Keratinocyte (primary cell): ENCODE measurements around the gene TTBK1. TPM values are rescaled to one million over a fixed set of nuclear protein-coding genes. Genes with fewer than 3 reads are reported as not detected.

Experiments used
- DNase-seq: peaks from one replicate; pipeline ENCODE4 v3.0.0-alpha.2; 2011; ENCODE audit warnings: low read depth, missing footprints, low spot score
- FAIRE-seq: peaks from 2 replicates; lab custom pipeline; 2011; peaks lifted over from hg19 to GRCh38; lab: Jason Lieb, UNC
- H2AFZ ChIP-seq: 2 replicates; pipeline ENCODE4 v1.6.0; 2012; ENCODE audit warnings: low read length, control low read depth, inconsistent platforms; ENCODE audit not compliant: control insufficient read depth
- H3K27ac ChIP-seq: 2 replicates; pipeline ENCODE4 v1.5.1; 2011; ENCODE audit warnings: low read length; ENCODE audit not compliant: control insufficient read depth, insufficient read depth
- H3K27me3 ChIP-seq: 3 replicates; pipeline ENCODE4 v1.6.0; 2011; ENCODE audit warnings: low read length; ENCODE audit not compliant: control insufficient read depth, insufficient read depth; ENCODE audit errors: extremely low read depth
- H3K36me3 ChIP-seq, 2 experiments: 2 replicates in 1 of 2; 3 replicates in 1 of 2; pipeline ENCODE4 v1.5.1; 2011; ENCODE audit warnings: low read length in 2 of 2, mild to moderate bottlenecking in 1 of 2; ENCODE audit not compliant: control insufficient read depth in 2 of 2, insufficient read depth in 2 of 2; ENCODE audit errors: extremely low read depth in 1 of 2
- H3K4me1 ChIP-seq: 3 replicates; pipeline ENCODE4 v1.5.1; 2011; ENCODE audit warnings: low read length; ENCODE audit not compliant: control insufficient read depth, insufficient read depth; ENCODE audit errors: extremely low read depth
- H3K4me2 ChIP-seq: 3 replicates; pipeline ENCODE4 v1.6.0; 2011; ENCODE audit warnings: low read depth, low read length; ENCODE audit not compliant: control insufficient read depth, insufficient read depth; ENCODE audit errors: extremely low read depth
- H3K4me3 ChIP-seq, 3 experiments: fragments of 200-600 bp in 1 of 3; sonication (generic) in 1 of 3; 2 replicates in 2 of 3; 3 replicates in 1 of 3; pipeline ENCODE4 v1.5.1; 2011 to 2016; ENCODE audit warnings: low read length in 3 of 3, mild to moderate bottlenecking in 3 of 3, control low read depth in 2 of 3, inconsistent platforms in 1 of 3, low read depth in 1 of 3, mixed read lengths in 1 of 3, mixed run types in 1 of 3, moderate library complexity in 1 of 3; ENCODE audit not compliant: control insufficient read depth in 2 of 3, insufficient read depth in 2 of 3; ENCODE audit errors: extremely low read depth in 1 of 3
- H3K79me2 ChIP-seq: 2 replicates; pipeline ENCODE4 v1.6.0; 2012; ENCODE audit warnings: low read length; ENCODE audit not compliant: control insufficient read depth, insufficient read depth
- H3K9ac ChIP-seq: 3 replicates; pipeline ENCODE4 v1.6.0; 2011; ENCODE audit warnings: low read length; ENCODE audit not compliant: control insufficient read depth, insufficient read depth; ENCODE audit errors: extremely low read depth
- H3K9me1 ChIP-seq: 3 replicates; pipeline ENCODE4 v1.6.0; 2011; ENCODE audit warnings: low read length; ENCODE audit not compliant: control insufficient read depth, insufficient read depth; ENCODE audit errors: extremely low read depth
- H3K9me3 ChIP-seq: 2 replicates; pipeline ENCODE4 v1.5.1; 2012; ENCODE audit warnings: low read depth, low read length; ENCODE audit not compliant: control insufficient read depth
- H4K20me1 ChIP-seq: 3 replicates; pipeline ENCODE4 v1.6.0; 2011; ENCODE audit warnings: low read length; ENCODE audit not compliant: control insufficient read depth, insufficient read depth; ENCODE audit errors: extremely low read depth
- CTCF ChIP-seq, 3 experiments: IDR thresholded peaks in 1 of 3; conservative IDR thresholded peaks in 1 of 3; optimal IDR thresholded peaks in 1 of 3; 2 replicates in 2 of 3; 3 replicates in 1 of 3; pipeline versions ENCODE3 to v1.5.1; 2011; ENCODE audit warnings: low read length in 3 of 3, mild to moderate bottlenecking in 3 of 3, moderate library complexity in 2 of 3, control low read depth in 1 of 3, inconsistent platforms in 1 of 3; ENCODE audit not compliant: insufficient read depth in 2 of 3; ENCODE audit errors: extremely low read depth in 1 of 3
- EZH2 ChIP-seq: IDR thresholded peaks from one replicate; pipeline ENCODE4 v1.6.1; 2012; ENCODE audit warnings: inconsistent platforms, mild to moderate bottlenecking, low read length, moderate library complexity
- dilution Hi-C: fragments of 300-500 bp; cut with MboI; formaldehyde crosslinking; loops from one replicate; pipeline ENCODE4 v1.7.0; 2020; ENCODE audit warnings: low sequenced_read_pairs; ENCODE audit not compliant: extremely low pct_ligation_motif_present
- polyA plus RNA-seq, 5 experiments: library from polyadenylated mRNA; depleted of rRNA in 3 of 5; stranded (reverse) in 3 of 5; stranded (forward) in 1 of 5; unstranded in 1 of 5; fragments of >200 nt; gene quantifications; 1 replicate in 1 of 5; 2 replicates in 3 of 5; 3 replicates in 1 of 5; pipeline versions ENCODE4 v1.2.1 to v1.2.3, GENCODE V29; 2011 to 2012; ENCODE audit warnings: missing spikeins in 2 of 5, low read depth in 1 of 5, low replicate concordance in 1 of 5

Gene TTBK1
- polyA plus RNA-seq, 1 donor (not counting 4 experiments of a cell fraction or from before 2014, with no cell fraction given): not detected

GRCh38 chr6:43274127-43274915, 31.0 kb downstream of the TTBK1 start:
- H4K20me1 ChIP-seq: no peaks in the 10 kb centered on the region
- peaks cover 52% of the 10 kb centered on the region for H3K27me3 ChIP-seq
- no peak overlapping the region for H3K9ac ChIP-seq
- TF ChIP-seq CTCF (optimal IDR thresholded peaks at IDR 0.05 in 1 of 3, IDR thresholded peaks at IDR 0.05 in 1 of 3, conservative IDR thresholded peaks at IDR 0.05 in 1 of 3; ENCODE audit: extremely low read depth in 1 of 3, insufficient read depth in 2 of 3, low read length in 3 of 3) (no peak), EZH2 (peak; percentile 54)
- dilution Hi-C loops: no loop called here
- no peak overlapping the region for H3K4me3 ChIP-seq
- no peaks in the 10 kb centered on the region for H3K9me3 ChIP-seq
- no peak overlapping the region for H3K4me2 ChIP-seq
- FAIRE-seq (no peak), DNase-seq (no peak)
- H3K79me2 ChIP-seq: no peaks in the 10 kb centered on the region
- H3K36me3 ChIP-seq: no peaks in the 10 kb centered on the region
- H3K27ac ChIP-seq: no peak overlapping the region
- H2AFZ ChIP-seq: no peak overlapping the region
- H3K9me1 ChIP-seq: no peaks in the 10 kb centered on the region
- peaks cover 2% of the 10 kb centered on the region for H3K4me1 ChIP-seq

- FAIRE-seq (no peak), DNase-seq (no peak)
- Histone ChIP-seq H2AFZ (no peak overlapping the region), H3K9me1 (no peaks in the 10 kb centered on the region), H3K27me3 (peaks cover 47% of the 10 kb centered on the region), H3K9me3 (no peaks in the 10 kb centered on the region), H3K36me3 (no peaks in the 10 kb centered on the region), H3K4me1 (no peaks in the 10 kb centered on the region), H3K4me2 (no peak overlapping the region), H3K27ac (no peak overlapping the region), H3K4me3 (no peak overlapping the region), H3K9ac (no peak overlapping the region), H3K79me2 (no peaks in the 10 kb centered on the region), H4K20me1 (no peaks in the 10 kb centered on the region)
- TF ChIP-seq EZH2 (peak; percentile 84), CTCF (optimal IDR thresholded peaks at IDR 0.05 in 1 of 3, IDR thresholded peaks at IDR 0.05 in 1 of 3, conservative IDR thresholded peaks at IDR 0.05 in 1 of 3; ENCODE audit: extremely low read depth in 1 of 3, insufficient read depth in 2 of 3, low read length in 3 of 3) (no peak)
- dilution Hi-C loops: no loop called here
Measured at GRCh38 chr6:43274916-43275597, 31.8 kb downstream of the TTBK1 start.
